Sigmoid colon (tissue), 7 donors: ENCODE data around the gene DGCR2. TPM values are rescaled to one million over a fixed set of nuclear protein-coding genes. Genes with fewer than 3 reads are reported as not detected.

ENCODE experiments used
- DNase-seq: peaks from one replicate; pipeline ENCODE4 v3.0.0-alpha.2; 2019
- H3K27ac ChIP-seq, 4 donors: fragments of 200-600 bp; sonication (generic); one replicate each; pipeline ENCODE4 v1.5.1; 2016 to 2019; ENCODE audit warnings: mild to moderate bottlenecking in 1 of 4
- H3K27me3 ChIP-seq, 3 donors: fragments of 200-600 bp; sonication (generic); one replicate each; pipeline ENCODE4 v1.5.1; 2019; ENCODE audit warnings: mild to moderate bottlenecking in 1 of 3
- H3K36me3 ChIP-seq, 4 donors: fragments of 200-600 bp; sonication (generic); one replicate each; pipeline ENCODE4 v1.5.1; 2016 to 2019
- H3K4me1 ChIP-seq, 4 donors: fragments of 200-600 bp; sonication (generic); one replicate each; pipeline ENCODE4 v1.5.1; 2017 to 2019
- H3K4me3 ChIP-seq, 4 donors: fragments of 200-600 bp; sonication (generic); one replicate each; pipeline ENCODE4 v1.5.1; 2017 to 2019; ENCODE audit warnings: mild to moderate bottlenecking in 2 of 4, moderate library complexity in 1 of 4
- H3K9me3 ChIP-seq, 4 donors: fragments of 200-600 bp in 3 of 4; sonication (generic) in 3 of 4; one replicate each; pipeline versions ENCODE4 v1.5.1 to v1.6.1; 2013 to 2019
- EP300 ChIP-seq, 4 donors: sonication (generic); formaldehyde crosslinking; IDR thresholded peaks; one replicate each; pipeline ENCODE4 v1.6.1; 2017; ENCODE audit warnings: antibody characterized with exemption in 4 of 4
- POLR2A ChIP-seq, 2 donors: fragments of 450-650 bp; IDR thresholded peaks; one replicate each; pipeline ENCODE4 v1.6.1; 2016; ENCODE audit warnings: antibody characterized with exemption in 2 of 2, mild to moderate bottlenecking in 2 of 2, moderate library complexity in 2 of 2
- POLR2AphosphoS5 ChIP-seq, 4 donors: sonication (generic); formaldehyde crosslinking; IDR thresholded peaks; one replicate each; pipeline ENCODE4 v1.6.1; 2017; ENCODE audit warnings: antibody characterized with exemption in 4 of 4
- WGBS, 2 donors: extraction: QIAGEN DNeasy Blood & Tissue Kit; methylation state at CpG; one replicate each; pipeline ENCODE4 v1.1.7; 2013; 5-methylcytosine and 5-hydroxymethylcytosine counted together
- intact Hi-C: fragments of 100-400 bp; cut with DNase I; formaldehyde crosslinking; loops from one replicate; pipeline ENCODE4 v1.15.1; 2023
- polyA plus RNA-seq, 3 donors: library from polyadenylated mRNA; stranded (reverse); fragments of 200-250 nt; gene quantifications; one replicate each; pipeline ENCODE4 v1.2.3, GENCODE V29; 2013
- total RNA-seq, 4 donors: library from RNA; depleted of rRNA; stranded (reverse); fragments of >200 nt; gene quantifications; one replicate each; pipeline ENCODE4 v1.1.0, GENCODE V29; 2016
- TF ChIP-seq, protein P1 (sequence below), 4 experiments: fragments of 450-650 bp in 3 of 4; fragments of 200-600 bp in 1 of 4; IDR thresholded peaks; one replicate each; pipeline ENCODE4 v1.5.1; 2016 to 2019; ENCODE audit warnings: antibody characterized with exemption in 4 of 4, mild to moderate bottlenecking in 3 of 4, moderate library complexity in 2 of 4
- donor health status: healthy with polysubstance abuse.
- donor health status: Bipolar disorder and iron deficiency.
- donor health status: healthy.

Gene DGCR2
- total and polyA plus RNA-seq, 7 donors: 7.2 to 68.7 (median 31.5) TPM

DNA sequence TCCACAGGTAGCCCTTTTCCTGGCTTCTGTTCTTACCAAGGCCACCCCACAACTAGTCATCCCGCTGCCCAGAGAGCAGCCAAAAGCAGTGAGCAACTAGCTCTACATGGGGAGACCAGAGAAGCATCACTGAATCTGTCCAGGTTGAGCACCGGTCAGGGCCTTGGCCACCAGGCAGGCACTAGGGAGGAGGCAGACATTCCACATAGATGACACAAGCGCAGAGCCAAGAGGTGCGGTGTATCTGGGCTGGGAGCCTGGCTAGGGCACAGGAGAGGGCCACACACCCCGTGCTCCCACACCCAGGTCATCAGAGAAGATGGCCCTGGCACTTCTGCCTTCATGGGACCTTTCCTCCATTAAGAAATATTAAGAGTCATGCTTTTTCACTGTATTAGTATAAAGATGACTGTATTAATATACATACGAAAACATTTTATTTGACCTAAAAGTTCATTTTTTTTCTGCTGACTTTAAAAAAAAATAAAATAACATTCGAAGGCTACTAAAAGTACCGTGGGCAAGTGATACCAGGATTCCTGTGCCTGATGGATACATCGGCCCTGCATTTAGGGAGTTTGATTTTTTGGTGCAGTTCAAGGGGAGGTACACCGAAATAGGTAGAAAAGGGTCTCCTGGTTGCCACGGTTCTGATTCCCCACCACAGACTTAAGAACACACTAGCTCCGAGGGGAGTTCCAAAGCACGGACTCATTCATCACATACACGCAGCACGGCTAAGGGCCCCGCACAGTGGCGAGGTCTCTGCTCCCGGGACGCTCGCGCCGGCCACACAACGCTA lies 1.2 kb downstream of the DGCR2 start:
- TF ChIP-seq POLR2AphosphoS5 (IDR thresholded peaks at IDR 0.05): no peak
- no peak for TF ChIP-seq POLR2A (IDR thresholded peaks at IDR 0.05)
- no peak for TF ChIP-seq EP300 (IDR thresholded peaks at IDR 0.05)
- TF ChIP-seq, protein P1, sequence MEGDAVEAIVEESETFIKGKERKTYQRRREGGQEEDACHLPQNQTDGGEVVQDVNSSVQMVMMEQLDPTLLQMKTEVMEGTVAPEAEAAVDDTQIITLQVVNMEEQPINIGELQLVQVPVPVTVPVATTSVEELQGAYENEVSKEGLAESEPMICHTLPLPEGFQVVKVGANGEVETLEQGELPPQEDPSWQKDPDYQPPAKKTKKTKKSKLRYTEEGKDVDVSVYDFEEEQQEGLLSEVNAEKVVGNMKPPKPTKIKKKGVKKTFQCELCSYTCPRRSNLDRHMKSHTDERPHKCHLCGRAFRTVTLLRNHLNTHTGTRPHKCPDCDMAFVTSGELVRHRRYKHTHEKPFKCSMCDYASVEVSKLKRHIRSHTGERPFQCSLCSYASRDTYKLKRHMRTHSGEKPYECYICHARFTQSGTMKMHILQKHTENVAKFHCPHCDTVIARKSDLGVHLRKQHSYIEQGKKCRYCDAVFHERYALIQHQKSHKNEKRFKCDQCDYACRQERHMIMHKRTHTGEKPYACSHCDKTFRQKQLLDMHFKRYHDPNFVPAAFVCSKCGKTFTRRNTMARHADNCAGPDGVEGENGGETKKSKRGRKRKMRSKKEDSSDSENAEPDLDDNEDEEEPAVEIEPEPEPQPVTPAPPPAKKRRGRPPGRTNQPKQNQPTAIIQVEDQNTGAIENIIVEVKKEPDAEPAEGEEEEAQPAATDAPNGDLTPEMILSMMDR (IDR thresholded peaks at IDR 0.05): no peak
- Histone ChIP-seq H3K27me3 (no peaks in the 10 kb centered on the region), H3K36me3 (peaks cover 0 to 4% (median 0%) of the 10 kb centered on the region in 4 donors), H3K27ac (peak overlapping the region; percentile 93 to 96 (median 94)), H3K4me1 (peaks cover 0 to 61% (median 57%) of the 10 kb centered on the region in 4 donors), H3K4me3 (peak overlapping the region; percentile 81 to 96 (median 90)), H3K9me3 (no peaks in the 10 kb centered on the region)
- intact Hi-C loops: loop anchor here (5.0 kb wide), 2 partner anchors 326 to 356 kb away; partner anchors contain the start of genes C22orf39, CDC45 and UFD1
- WGBS, 2 donors: 10 to 23% methylated on average over 23 of the region's 23 CpGs
- DNase-seq: no peak

DNA sequence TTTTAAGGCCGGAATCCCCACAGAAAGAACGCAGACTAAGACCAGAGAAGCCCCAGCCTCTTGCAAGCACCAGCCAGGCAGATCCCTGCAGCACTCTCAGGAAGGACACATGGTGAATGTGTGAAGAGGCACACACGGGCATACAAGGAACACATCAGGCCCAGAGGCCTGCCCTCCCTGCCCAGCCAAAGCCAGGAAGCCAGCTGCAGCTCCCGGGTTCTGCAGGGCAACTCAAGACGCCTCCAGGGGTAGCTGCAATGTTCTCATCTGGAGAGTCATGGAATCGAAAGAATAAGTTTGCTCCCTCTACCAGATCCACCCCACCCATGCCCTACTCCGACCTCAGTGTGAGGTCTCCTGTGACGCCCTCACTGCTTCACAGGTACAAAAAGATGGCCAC lies 2.3 kb downstream of the DGCR2 start:
- TF ChIP-seq EP300 (IDR thresholded peaks at IDR 0.05) (no peak), POLR2AphosphoS5 (IDR thresholded peaks at IDR 0.05) (no peak), POLR2A (IDR thresholded peaks at IDR 0.05) (no peak)
- TF ChIP-seq, protein P1 (IDR thresholded peaks at IDR 0.05): no peak
- Histone ChIP-seq H3K27ac (no peak overlapping the region), H3K4me3 (no peak overlapping the region), H3K4me1 (peaks cover 0 to 69% (median 67%) of the 10 kb centered on the region in 4 donors), H3K36me3 (peaks cover 0 to 4% (median 0%) of the 10 kb centered on the region in 4 donors), H3K27me3 (no peaks in the 10 kb centered on the region), H3K9me3 (no peaks in the 10 kb centered on the region)
- no peak for DNase-seq
- intact Hi-C loops: loop anchor here (5.0 kb wide), 2 partner anchors 327 to 357 kb away; partner anchors contain the start of genes C22orf39, CDC45 and UFD1
- WGBS, 2 donors: 83 to 86% methylated on average over 8 of the region's 8 CpGs

DNA sequence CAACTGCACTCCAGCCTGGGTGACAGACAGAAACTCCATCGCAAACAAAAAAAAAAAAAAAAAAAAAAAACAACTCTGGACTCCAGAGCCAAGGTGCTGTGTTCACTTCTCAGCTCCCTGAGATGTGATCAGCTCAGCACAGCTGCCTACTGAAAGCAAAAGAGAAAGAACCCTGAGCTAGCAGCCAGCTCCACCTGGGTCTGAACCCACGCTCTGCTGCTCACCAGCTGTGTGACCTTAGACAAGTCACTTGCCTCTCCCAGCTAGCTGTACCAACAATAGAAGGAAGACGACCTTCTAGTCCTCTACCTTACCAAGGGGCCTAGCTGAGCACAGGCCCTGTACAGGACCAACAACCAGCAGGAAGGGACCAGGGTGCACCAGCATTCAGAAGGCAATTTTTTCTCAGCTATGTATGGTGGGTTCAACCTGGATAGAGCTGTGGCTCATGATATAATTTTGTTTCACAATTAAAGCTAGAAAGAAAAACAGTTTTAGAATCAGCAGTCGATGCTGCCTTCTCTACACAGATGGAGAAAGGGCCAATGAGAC lies 3.8 kb downstream of the DGCR2 start:
- no peaks in the 10 kb centered on the region for H3K27me3 ChIP-seq
- no peak overlapping the region for H3K27ac ChIP-seq
- H3K4me3 ChIP-seq: no peak overlapping the region
- peaks cover 0 to 4% (median 0%) of the 10 kb centered on the region in 4 donors for H3K36me3 ChIP-seq
- 78 to 84% methylated on average over 4 of the region's 4 CpGs for WGBS, 2 donors
- TF ChIP-seq EP300 (IDR thresholded peaks at IDR 0.05) (no peak), POLR2AphosphoS5 (IDR thresholded peaks at IDR 0.05) (no peak), POLR2A (IDR thresholded peaks at IDR 0.05) (no peak)
- TF ChIP-seq, protein P1 (IDR thresholded peaks at IDR 0.05): no peak
- H3K4me1 ChIP-seq: peaks cover 0 to 76% (median 69%) of the 10 kb centered on the region in 4 donors
- no peaks in the 10 kb centered on the region for H3K9me3 ChIP-seq
- intact Hi-C loops: no loop called here
- no peak for DNase-seq

DNA sequence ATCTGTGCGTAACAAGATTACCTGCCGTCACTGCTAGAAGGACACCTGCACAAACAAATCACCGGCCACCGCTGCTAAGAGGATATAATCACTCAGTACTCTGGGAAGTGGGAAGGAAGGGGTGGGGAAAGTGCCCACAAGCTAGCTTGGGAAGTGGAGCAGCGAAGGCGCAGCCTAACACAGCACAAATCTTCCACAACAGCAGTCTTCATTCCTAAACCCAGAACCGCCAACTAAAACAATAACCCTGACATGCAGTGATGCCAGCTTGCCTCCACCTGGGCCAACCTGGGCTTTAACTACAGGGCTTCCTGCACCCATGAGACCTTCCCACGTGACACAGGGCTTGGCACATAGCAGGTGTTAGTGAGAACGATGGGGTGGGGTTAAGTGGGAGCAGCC lies 5.1 kb downstream of the DGCR2 start:
- peaks cover 0 to 4% (median 0%) of the 10 kb centered on the region in 4 donors for H3K36me3 ChIP-seq
- 18 to 64% methylated on average over 9 of the region's 9 CpGs for WGBS, 2 donors
- H3K4me3 ChIP-seq: no peak overlapping the region
- peaks cover 0 to 70% (median 63%) of the 10 kb centered on the region in 4 donors for H3K4me1 ChIP-seq
- intact Hi-C loops: no loop called here
- TF ChIP-seq POLR2A (IDR thresholded peaks at IDR 0.05) (no peak), POLR2AphosphoS5 (IDR thresholded peaks at IDR 0.05) (no peak), EP300 (IDR thresholded peaks at IDR 0.05) (no peak)
- TF ChIP-seq, protein P1 (IDR thresholded peaks at IDR 0.05): no peak
- no peak for DNase-seq
- no peaks in the 10 kb centered on the region for H3K27me3 ChIP-seq
- H3K9me3 ChIP-seq: no peaks in the 10 kb centered on the region
- H3K27ac ChIP-seq: no peak overlapping the region
